OCI-LY1 (cell line): Measurements from ENCODE around the gene CCDC78.

ENCODE experiments used
- CTCF ChIP-seq: fragments of 200-600 bp; sonication (generic), shearing (Covaris generic); IDR thresholded peaks from 2 replicates; pipeline ENCODE4 v1.5.1; 2017; ENCODE audit warnings: mild to moderate bottlenecking, antibody characterized with exemption, low read length, moderate library complexity, mixed read lengths
- EZH2 ChIP-seq: fragments of 200-600 bp; sonication (generic), shearing (Covaris generic); IDR thresholded peaks from 2 replicates; pipeline ENCODE4 v1.8.0; 2017; ENCODE audit warnings: borderline replicate concordance, mixed run types, mild to moderate bottlenecking, antibody characterized with exemption, low read length, moderate library complexity, mixed read lengths

DNA sequence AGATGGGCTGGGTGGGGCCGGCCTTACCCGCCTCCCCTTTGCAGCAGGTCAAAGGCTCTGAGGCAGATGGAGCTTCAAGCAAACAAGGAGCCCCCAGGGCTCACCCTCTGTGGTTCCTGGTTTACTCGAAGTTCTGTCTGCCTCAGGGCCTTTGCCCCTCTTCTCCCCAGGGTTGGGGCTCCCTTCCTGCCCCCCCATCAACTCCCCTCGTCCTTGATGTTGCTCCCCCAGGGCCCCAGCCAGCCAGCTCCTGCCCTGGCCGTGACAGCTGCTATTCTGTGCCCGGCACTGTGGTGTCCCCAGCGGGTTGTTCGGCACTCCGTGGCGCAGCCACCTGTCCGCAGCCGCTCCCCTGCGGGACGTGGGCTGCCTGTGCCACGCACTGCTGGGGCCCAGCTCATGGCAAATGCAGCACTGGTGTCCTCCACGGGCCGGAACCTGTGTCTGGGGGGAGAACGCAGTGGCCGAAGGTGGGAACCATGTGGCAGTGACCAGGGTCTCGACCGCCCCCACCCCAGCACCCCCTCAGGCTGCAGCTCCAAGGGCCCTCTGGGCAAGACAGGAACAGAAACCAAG, 15.7 kb downstream of the CCDC78 start:
- TF ChIP-seq CTCF (no peak), EZH2 (no peak)
